GM23338 (cell line): ENCODE measurements around the gene GDF11. TPM values are rescaled to one million over a fixed set of nuclear protein-coding genes. Genes with fewer than 3 reads are reported as not detected.

Source experiments
- ATAC-seq: fragments of 200-7000 bp; cut with Tn5 transposase; 3 replicates; pipeline ENCODE4 v1.9.1; 2020
- DNase-seq: peaks from one replicate; pipeline ENCODE4 v3.0.0-alpha.2; 2015; ENCODE audit warnings: low spot score
- H2AFZ ChIP-seq: fragments of 200-600 bp; sonication (generic); 2 replicates; pipeline ENCODE4 v1.8.0; 2016; ENCODE audit warnings: antibody characterized with exemption, mild to moderate bottlenecking, moderate library complexity
- H3F3A ChIP-seq: fragments of 200-600 bp; sonication (generic); replicated peaks from 2 replicates; pipeline ENCODE4 v1.8.0; 2017; ENCODE audit warnings: antibody characterized with exemption, mixed run types, low read depth
- H3K27ac ChIP-seq: fragments of 200-600 bp; sonication (generic); 2 replicates; pipeline ENCODE4 v1.6.1; 2016; ENCODE audit warnings: low read depth
- H3K27me3 ChIP-seq: fragments of 200-600 bp; sonication (generic); 2 replicates; pipeline ENCODE4 v1.8.0; 2016; ENCODE audit warnings: mild to moderate bottlenecking, mixed run types, moderate library complexity; ENCODE audit not compliant: insufficient read depth
- H3K36me3 ChIP-seq: fragments of 200-600 bp; sonication (generic); 2 replicates; pipeline ENCODE4 v1.8.0; 2016; ENCODE audit warnings: mild to moderate bottlenecking; ENCODE audit not compliant: insufficient read depth
- H3K4me1 ChIP-seq: fragments of 200-600 bp; sonication (generic); 2 replicates; pipeline ENCODE4 v1.8.0; 2016; ENCODE audit warnings: mild to moderate bottlenecking, moderate library complexity; ENCODE audit not compliant: insufficient read depth
- H3K4me2 ChIP-seq: fragments of 200-600 bp; sonication (generic); 2 replicates; pipeline ENCODE4 v1.7.1; 2017; ENCODE audit warnings: mixed run types
- H3K4me3 ChIP-seq: fragments of 200-600 bp; sonication (generic); 2 replicates; pipeline ENCODE4 v1.6.1; 2016; ENCODE audit warnings: mixed run types
- H3K79me2 ChIP-seq: fragments of 200-600 bp; sonication (generic); replicated peaks from 2 replicates; pipeline ENCODE4 v1.8.0; 2017; ENCODE audit warnings: mild to moderate bottlenecking; ENCODE audit not compliant: insufficient read depth
- H3K9me2 ChIP-seq: fragments of 200-600 bp; sonication (generic); 2 replicates; pipeline ENCODE4 v1.8.0; 2017; ENCODE audit not compliant: insufficient read depth
- H4K20me1 ChIP-seq: fragments of 200-600 bp; sonication (generic); replicated peaks from 2 replicates; pipeline ENCODE4 v1.8.0; 2017; ENCODE audit warnings: mild to moderate bottlenecking; ENCODE audit not compliant: insufficient read depth
- H3K27ac Mint-ChIP-seq: 2 replicates; pipeline ENCODE4 v1.8.0; 2020; ENCODE audit warnings: inconsistent platforms, mild to moderate bottlenecking, moderate library complexity, mixed read lengths
- H3K27me3 Mint-ChIP-seq: 3 replicates; pipeline ENCODE4 v1.8.0; 2022; ENCODE audit warnings: low read depth, mild to moderate bottlenecking, moderate library complexity, mixed read lengths, inconsistent platforms; ENCODE audit not compliant: insufficient read depth, poor library complexity
- H3K36me3 Mint-ChIP-seq: 3 replicates; pipeline ENCODE4 v1.8.0; 2021; ENCODE audit warnings: low read depth, mild to moderate bottlenecking, inconsistent platforms, moderate library complexity, mixed read lengths
- H3K4me1 Mint-ChIP-seq: 3 replicates; pipeline ENCODE4 v1.8.0; 2020; ENCODE audit warnings: mild to moderate bottlenecking, inconsistent platforms, mixed read lengths
- H3K4me3 Mint-ChIP-seq: 3 replicates; pipeline ENCODE4 v1.8.0; 2021; ENCODE audit warnings: moderate library complexity, mild to moderate bottlenecking, inconsistent platforms, mixed read lengths
- H3K9me3 Mint-ChIP-seq: 3 replicates; pipeline ENCODE4 v1.8.0; 2020; ENCODE audit warnings: moderate library complexity, mild to moderate bottlenecking, inconsistent platforms, mixed read lengths
- CREB1 ChIP-seq: fragments of 250-450 bp; sonication (Bioruptor Pico); IDR thresholded peaks from 2 replicates; pipeline ENCODE4 v1.5.0; 2020; ENCODE audit warnings: low read depth, mild to moderate bottlenecking, moderate library complexity
- ETS1 ChIP-seq: IDR thresholded peaks from 2 replicates; pipeline ENCODE4 v1.6.1; 2016; ENCODE audit warnings: antibody characterized with exemption
- EZH2 ChIP-seq: fragments of 200-600 bp; sonication (generic); IDR thresholded peaks from one replicate; pipeline ENCODE4 v1.8.0; 2017; ENCODE audit warnings: antibody characterized with exemption, mild to moderate bottlenecking, low read depth; ENCODE audit not compliant: unreplicated experiment
- EZH2phosphoT487 ChIP-seq: fragments of 200-600 bp; sonication (generic); IDR thresholded peaks from one replicate; pipeline ENCODE4 v1.8.1; 2018; ENCODE audit warnings: antibody characterized with exemption; ENCODE audit not compliant: unreplicated experiment
- JUNB ChIP-seq: IDR thresholded peaks from one replicate; pipeline ENCODE4 v1.6.1; 2016; ENCODE audit warnings: antibody characterized with exemption; ENCODE audit not compliant: unreplicated experiment
- NANOG ChIP-seq: IDR thresholded peaks from 2 replicates; pipeline ENCODE4 v1.6.1; 2016; ENCODE audit warnings: antibody characterized with exemption, borderline replicate concordance
- POLR2AphosphoS5 ChIP-seq: IDR thresholded peaks from 2 replicates; pipeline ENCODE4 v1.6.1; 2016; ENCODE audit warnings: antibody characterized with exemption, low read depth
- REST ChIP-seq: IDR thresholded peaks from one replicate; pipeline ENCODE4 v1.6.1; 2018; ENCODE audit warnings: antibody characterized with exemption; ENCODE audit not compliant: unreplicated experiment
- STAT1 ChIP-seq: IDR thresholded peaks from one replicate; pipeline ENCODE4 v1.6.1; 2016; ENCODE audit warnings: antibody characterized with exemption; ENCODE audit not compliant: unreplicated experiment
- ZNF114 ChIP-seq: fragments of 250-450 bp; sonication (Bioruptor Pico); IDR thresholded peaks from 2 replicates; pipeline ENCODE4 v1.5.0; 2020; ENCODE audit warnings: mild to moderate bottlenecking, moderate library complexity
- ZNF331 ChIP-seq: fragments of 250-450 bp; sonication (Bioruptor Pico); IDR thresholded peaks from 2 replicates; pipeline ENCODE4 v1.5.0; 2020; ENCODE audit warnings: low read depth, mild to moderate bottlenecking, moderate library complexity
- ZNF462 ChIP-seq: fragments of 250-450 bp; sonication (Bioruptor Pico); IDR thresholded peaks from 2 replicates; pipeline ENCODE4 v1.5.0; 2020; ENCODE audit warnings: mild to moderate bottlenecking, moderate library complexity
- polyA plus RNA-seq: library from polyadenylated mRNA; unstranded; fragments of >200 nt; fragmentation: Nextera tagmentation; extraction: Ambion mirVana; gene quantifications from 2 replicates; pipeline ENCODE4 v1.2.1, GENCODE V29; 2016
- total RNA-seq: library from RNA; depleted of rRNA; stranded (reverse); fragments of >200 nt; shearing (Covaris generic); gene quantifications from 2 replicates; pipeline ENCODE4 v1.2.3, GENCODE V29; 2014

GDF11 gene
- total and polyA plus RNA-seq, 2 experiments from 2014 or later, result 3.7 to 12.5 TPM

GRCh38 chr12:55694651-55695050, 48.3 kb upstream of the GDF11 start (continued):
- TF ChIP-seq ZNF462 (CRISPR knock-in tag) (no peak), ETS1 (no peak)

- Histone ChIP-seq H3F3A (no peaks in the 10 kb centered on the region), H3K9me2 (no peaks in the 10 kb centered on the region), H3K79me2 (no peaks in the 10 kb centered on the region), H3K36me3 (no peaks in the 10 kb centered on the region), H3K4me1 (no peaks in the 10 kb centered on the region), H3K4me3 (no peak overlapping the region), H4K20me1 (no peaks in the 10 kb centered on the region), H2AFZ (no peak overlapping the region), H3K4me2 (no peak overlapping the region), H3K27ac (no peak overlapping the region), H3K27me3 (no peaks in the 10 kb centered on the region)
- Mint-ChIP-seq H3K27me3 (peaks cover 11% of the 10 kb centered on the region), H3K4me3 (no peak overlapping the region), H3K27ac (no peak overlapping the region), H3K36me3 (peaks cover 31% of the 10 kb centered on the region), H3K9me3 (no peaks in the 10 kb centered on the region), H3K4me1 (peaks cover 2% of the 10 kb centered on the region; the same call in 1 of the 3 replicates)
- ATAC-seq (no peak), DNase-seq (no peak)
- TF ChIP-seq EZH2phosphoT487 (no peak), EZH2 (no peak), JUNB (no peak), ZNF114 (CRISPR knock-in tag) (no peak), POLR2AphosphoS5 (no peak), REST (no peak), STAT1 (no peak), NANOG (no peak), ETS1 (no peak), ZNF331 (CRISPR knock-in tag) (no peak), CREB1 (CRISPR knock-in tag) (no peak)
Observed at GRCh38 chr12:55695349-55695748, 47.6 kb upstream of the GDF11 start.
